Ishikawa (cell line): ENCODE results near the gene R3HDML.

Experiments
- EP300 ChIP-seq: IDR thresholded peaks from 2 replicates; pipeline ENCODE4 v1.6.1; 2012; ENCODE audit warnings: borderline replicate concordance
- FOXM1 ChIP-seq: IDR thresholded peaks from 2 replicates; pipeline ENCODE4 v1.6.1; 2012; ENCODE audit warnings: low read depth, borderline replicate concordance
- RAD21 ChIP-seq: IDR thresholded peaks from 2 replicates; pipeline ENCODE4 v1.6.1; 2012; ENCODE audit warnings: low read depth

DNA sequence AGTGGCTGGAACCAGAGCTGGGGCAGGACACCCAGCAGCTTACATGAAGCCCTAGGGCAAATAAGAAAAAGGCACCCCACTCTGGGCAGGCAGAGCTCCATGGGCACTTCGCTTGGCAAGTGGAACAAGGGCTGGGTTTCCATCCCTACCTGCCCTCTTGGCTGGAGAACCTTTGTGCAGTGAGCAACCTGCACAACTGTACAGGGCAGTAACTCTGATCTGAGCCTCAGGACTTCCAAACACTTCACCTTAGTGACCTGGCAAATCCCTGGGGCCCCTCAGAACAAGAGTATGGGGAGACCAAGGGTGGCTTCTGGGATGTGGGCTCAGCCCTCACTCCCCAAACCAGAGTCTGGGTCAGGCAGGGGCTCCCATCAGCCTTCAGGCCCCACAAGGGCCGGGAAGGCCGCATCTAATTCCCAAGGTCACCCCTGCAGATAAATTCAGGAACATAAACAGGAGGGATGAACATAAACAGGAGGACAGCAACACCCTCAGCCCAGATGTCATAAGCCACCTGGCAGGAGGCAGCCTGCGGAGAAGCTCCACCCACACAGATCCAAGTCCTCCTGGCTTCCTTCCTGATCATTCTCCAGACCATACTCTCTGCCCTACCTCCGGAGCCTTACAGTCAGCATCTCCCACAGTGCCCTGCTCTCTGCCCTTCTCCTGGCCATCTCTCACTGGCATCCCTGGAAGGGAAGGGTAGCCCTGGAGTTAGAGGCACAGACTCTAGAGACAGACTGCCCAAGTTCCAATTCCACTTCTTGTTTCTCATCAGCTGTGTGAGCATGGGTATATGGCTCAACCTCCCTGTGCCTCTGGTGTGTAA, 56.1 kb downstream of the R3HDML start:
- TF ChIP-seq FOXM1 (no peak), EP300 (no peak), RAD21 (no peak)
